ENCODE measurements around the gene SLC22A8.
"Not testable (repeated sequence)": the region's sequence is repeated elsewhere in the genome, so short reads cannot be mapped to it uniquely, and the experiment has no call there.

Gene SLC22A8

DNA sequence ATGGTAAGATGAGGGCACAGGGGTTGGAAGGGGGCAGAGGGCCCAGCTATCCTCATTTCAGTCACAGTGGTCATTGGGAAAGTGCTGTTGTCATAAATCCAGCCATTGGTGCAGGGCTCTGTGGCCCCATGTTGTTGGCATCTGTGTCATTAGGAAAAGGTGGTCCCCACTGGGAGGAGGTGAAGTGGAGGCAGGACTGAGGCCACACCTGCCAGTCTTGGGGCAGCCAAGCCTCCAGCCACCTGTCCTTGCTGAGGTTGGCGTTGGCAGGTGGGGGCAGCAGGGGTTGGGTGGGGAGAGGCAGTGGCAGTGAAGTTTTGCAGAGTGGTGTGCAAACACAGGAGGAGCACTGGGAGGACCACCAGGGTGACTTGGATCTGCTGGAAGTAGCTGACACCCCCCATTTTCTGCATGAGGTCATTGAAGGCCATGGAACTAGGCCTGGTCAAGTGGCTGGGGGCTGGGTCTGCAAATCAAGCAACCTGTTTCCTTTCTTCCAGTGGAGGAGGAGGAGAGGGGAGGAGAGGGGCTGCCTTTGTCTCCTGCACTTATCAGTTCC, 56.1 kb downstream of the SLC22A8 start:
- no peak for DNase-seq (ENCODE audit: low read depth)
- TF ChIP-seq, protein P1, sequence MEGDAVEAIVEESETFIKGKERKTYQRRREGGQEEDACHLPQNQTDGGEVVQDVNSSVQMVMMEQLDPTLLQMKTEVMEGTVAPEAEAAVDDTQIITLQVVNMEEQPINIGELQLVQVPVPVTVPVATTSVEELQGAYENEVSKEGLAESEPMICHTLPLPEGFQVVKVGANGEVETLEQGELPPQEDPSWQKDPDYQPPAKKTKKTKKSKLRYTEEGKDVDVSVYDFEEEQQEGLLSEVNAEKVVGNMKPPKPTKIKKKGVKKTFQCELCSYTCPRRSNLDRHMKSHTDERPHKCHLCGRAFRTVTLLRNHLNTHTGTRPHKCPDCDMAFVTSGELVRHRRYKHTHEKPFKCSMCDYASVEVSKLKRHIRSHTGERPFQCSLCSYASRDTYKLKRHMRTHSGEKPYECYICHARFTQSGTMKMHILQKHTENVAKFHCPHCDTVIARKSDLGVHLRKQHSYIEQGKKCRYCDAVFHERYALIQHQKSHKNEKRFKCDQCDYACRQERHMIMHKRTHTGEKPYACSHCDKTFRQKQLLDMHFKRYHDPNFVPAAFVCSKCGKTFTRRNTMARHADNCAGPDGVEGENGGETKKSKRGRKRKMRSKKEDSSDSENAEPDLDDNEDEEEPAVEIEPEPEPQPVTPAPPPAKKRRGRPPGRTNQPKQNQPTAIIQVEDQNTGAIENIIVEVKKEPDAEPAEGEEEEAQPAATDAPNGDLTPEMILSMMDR (IDR thresholded peaks at IDR 0.05; ENCODE audit: low read depth, low read length, missing control alignments) = no peak
- no peak overlapping the region for H3K4me3 ChIP-seq (ENCODE audit: low read depth, low read length)

DNA sequence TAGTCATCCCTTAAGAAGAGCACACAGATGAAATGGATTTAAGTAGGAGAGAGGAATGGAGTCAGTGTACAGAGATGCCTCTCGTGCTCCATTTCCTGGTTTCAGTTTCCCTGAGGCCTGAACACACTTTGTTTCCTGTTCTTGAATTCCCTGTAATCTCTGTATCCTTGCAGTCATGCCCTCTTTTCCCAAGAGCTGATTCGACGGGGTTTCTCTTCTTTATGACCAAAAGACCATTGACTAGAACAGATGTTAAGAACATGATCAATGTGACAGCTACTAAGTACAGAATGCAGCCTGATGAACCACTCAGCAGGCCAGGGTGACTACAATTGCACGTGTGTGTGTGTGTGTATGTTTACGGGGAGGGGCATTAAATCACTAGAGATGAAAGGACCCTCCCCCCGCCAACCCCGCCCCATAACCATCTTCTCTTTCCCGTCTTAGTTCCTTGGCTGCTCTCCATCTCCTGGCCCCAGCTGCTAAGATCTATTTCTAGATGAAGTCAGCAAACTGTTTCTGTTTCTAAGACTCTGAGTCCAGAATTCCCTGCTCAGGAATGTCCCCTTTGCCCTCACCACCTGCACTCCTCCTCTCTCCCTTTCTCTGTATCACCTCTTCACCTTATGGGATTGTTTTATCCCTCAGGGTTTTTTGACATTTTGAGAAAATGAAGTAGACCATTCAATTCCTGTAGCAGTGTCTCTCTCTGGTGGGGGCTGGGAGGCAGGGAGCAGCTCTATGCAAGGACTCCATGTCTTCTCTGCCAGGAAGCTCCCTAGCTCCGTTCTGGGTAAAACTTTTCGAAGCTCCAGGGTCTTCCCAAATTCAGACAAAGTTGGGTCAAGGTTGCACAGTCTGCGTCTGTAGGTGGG, 56.9 kb downstream of the SLC22A8 start:
- H3K4me3 ChIP-seq (ENCODE audit: low read depth, low read length) = no peak overlapping the region
- no peak for DNase-seq (ENCODE audit: low read depth)

GRCh38 chr11:62957147-62957546, 58.5 kb downstream of the SLC22A8 start:
- TF ChIP-seq, protein P1 (IDR thresholded peaks at IDR 0.05; ENCODE audit: low read depth, low read length, missing control alignments) = no peak
- DNase-seq (ENCODE audit: low read depth) = no peak
- no peak overlapping the region for H3K4me3 ChIP-seq (ENCODE audit: low read depth, low read length)

More for the DNA sequence above, 56.9 kb downstream of the SLC22A8 start:
- TF ChIP-seq, protein P1 (IDR thresholded peaks at IDR 0.05; ENCODE audit: low read depth, low read length, missing control alignments) = no peak

DNA sequence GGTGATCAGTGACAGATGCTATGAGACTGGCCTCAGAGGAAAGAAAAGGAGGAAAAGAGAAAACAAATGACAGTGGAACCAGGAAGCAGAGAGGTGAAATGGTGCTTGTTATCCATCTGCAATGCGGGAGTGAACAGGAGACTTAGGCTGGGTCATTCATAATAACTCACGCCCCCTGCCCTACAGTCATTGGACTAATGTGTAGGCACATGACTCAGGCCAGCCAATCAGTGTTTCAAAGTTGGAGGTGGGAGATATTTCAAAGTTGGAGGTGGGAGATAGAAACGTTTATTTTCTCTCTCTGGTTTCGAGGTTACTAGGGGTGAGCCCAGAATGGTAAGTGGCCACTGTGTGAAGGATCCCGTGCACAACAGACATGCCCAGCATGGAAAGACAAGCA, 61.2 kb downstream of the SLC22A8 start:
- DNase-seq (ENCODE audit: low read depth) = no peak
- H3K4me3 ChIP-seq (ENCODE audit: low read depth, low read length) = no peak overlapping the region
- TF ChIP-seq, protein P1 (IDR thresholded peaks at IDR 0.05; ENCODE audit: low read depth, low read length, missing control alignments) = no peak

DNA sequence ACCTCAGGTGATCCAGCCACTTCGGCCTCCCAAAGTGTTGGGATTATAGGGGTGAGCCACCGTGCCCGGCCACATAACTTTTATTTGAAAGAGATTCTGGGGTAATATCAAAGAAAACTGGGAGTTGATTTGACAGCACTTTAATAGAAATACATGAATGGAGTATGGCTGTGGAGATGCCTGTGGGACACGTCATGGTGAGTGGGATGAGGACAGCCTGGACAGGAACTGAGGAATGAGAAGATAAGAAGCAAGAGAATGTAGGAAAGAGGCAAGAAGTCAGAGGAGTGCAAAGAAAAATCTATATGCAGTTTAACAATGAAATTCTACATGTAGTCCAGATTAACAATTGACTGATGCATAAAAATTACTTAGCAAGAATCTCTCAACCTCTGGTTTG, 61.8 kb downstream of the SLC22A8 start:
- DNase-seq (ENCODE audit: low read depth) = no peak
- H3K4me3 ChIP-seq (ENCODE audit: low read depth, low read length) = no peak overlapping the region
- TF ChIP-seq, protein P1 (IDR thresholded peaks at IDR 0.05; ENCODE audit: low read depth, low read length, missing control alignments) = no peak

DNA sequence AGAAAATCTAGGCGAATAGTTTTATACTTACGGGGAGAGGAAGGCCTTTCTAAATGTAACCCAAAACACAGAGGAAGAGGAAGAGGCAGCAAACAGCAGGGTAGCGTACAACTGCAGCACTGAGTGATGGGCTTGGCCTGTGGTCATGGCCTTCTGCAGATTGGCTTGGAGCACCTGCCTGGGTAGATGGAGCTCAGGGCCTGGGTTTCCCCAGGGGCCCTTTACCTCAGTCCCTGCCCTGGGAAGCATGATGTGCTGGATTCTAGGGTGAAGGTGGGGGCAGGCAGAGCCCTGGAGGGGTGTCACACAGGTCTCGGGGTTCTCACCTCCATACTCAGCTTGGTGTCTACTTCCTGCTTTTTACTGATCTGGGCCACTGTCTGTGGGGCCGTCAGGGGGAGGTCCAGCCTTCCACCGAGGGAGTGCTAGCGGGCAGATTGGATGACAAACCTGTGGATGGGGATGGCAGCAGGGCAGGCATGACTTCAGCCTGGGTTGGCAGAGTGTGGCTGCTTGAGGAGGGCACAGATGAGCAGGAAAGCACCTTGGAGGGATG, 66.8 kb downstream of the SLC22A8 start:
- no peak overlapping the region for H3K4me3 ChIP-seq (ENCODE audit: low read depth, low read length)
- DNase-seq (ENCODE audit: low read depth) = no peak
- TF ChIP-seq, protein P1 (IDR thresholded peaks at IDR 0.05; ENCODE audit: low read depth, low read length, missing control alignments) = no peak

DNA sequence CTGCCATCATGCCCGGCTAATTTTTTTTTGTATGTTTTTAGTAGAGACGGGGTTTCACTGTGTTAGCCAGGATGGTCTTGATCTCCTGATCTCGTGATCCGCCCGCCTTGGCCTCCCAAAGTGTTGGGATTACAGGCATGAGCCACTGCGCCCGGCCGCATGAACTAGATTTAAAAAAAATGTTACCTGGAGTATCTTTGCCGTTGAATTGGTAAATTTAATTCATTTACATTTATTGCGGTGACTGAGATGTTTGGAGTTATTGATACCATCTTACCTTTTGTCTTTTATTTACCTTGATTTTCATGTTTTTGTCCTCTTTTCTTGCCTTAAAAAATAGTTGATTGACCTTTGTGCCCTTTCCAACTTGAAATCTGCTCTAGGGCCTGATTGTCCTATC, 70.1 kb downstream of the SLC22A8 start:
- not testable (repeated sequence) for H3K4me3 ChIP-seq (ENCODE audit: low read depth, low read length); DNase-seq (ENCODE audit: low read depth)
